ENCODE data around the gene SLC2A6. TPM values are rescaled to one million over a fixed set of nuclear protein-coding genes. Genes with fewer than 3 reads are reported as not detected.

Gene SLC2A6
- total and polyA plus RNA-seq, 2 of the 8 experiments (the other 6 are each of a cell fraction or from before 2014, with no cell fraction given) = 16.6 to 17.8 TPM

DNA sequence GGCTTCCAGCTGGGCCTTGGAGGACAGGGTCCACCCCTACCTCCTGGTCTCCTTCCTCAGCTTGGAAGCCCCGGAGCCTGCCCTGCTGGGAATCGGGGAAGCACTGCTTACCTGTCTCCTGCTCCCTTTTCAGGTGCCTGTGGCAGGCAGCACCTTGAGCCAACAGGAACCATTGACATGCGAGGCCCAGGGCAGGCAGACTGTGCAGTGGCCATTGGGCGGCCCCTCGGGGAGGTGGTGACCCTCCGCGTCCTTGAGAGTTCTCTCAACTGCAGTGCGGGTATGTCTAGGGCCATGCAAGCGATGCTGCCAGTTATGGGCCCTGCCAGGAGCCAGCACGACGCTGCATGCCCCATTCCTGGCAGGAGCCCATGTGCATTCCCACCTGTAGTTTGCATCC is 23.0 kb downstream of the SLC2A6 start:
- 93% methylated on average over 10 of the region's 11 CpGs; no CpG with 5 or more reads in 1 of the 2 experiments for WGBS, 2 experiments (ENCODE audit: extremely low coverage in 1 of 2, insufficient coverage in 1 of 2, insufficient read length in 1 of 2, insufficient replicate concordance in 2 of 2, low coverage in 1 of 2, low lambda C conversion rate in 2 of 2, missing lambda C conversion rate in 1 of 2)
- H4K91ac ChIP-seq (replicated peaks; ENCODE audit: insufficient read length, low read length) = no peak overlapping the region
- DNase-seq (ENCODE audit: low read depth in 1 of 2, low spot score in 2 of 2) = no peak
- peaks cover 7% of the 10 kb centered on the region; the same call in 1 of the 2 replicates for H3K23me2 ChIP-seq (ENCODE audit: low read depth, low read length)
- ChIA-PET CTCF (ENCODE audit: partially characterized antibody) (interaction anchor here (0.6 to 6.9 kb wide), 9 partner anchors 10 to 69 kb away, joined by 3 to 64 read pairs (median 4); no protein-coding TSS in a partner anchor), POLR2A (ENCODE audit: partially characterized antibody) (interaction anchor here (0.7 to 1.3 kb wide), 4 partner anchors 13 to 44 kb away, joined by 3 to 4 read pairs (median 4); no protein-coding TSS in a partner anchor)
- no peak overlapping the region for H3K56ac ChIP-seq (replicated peaks; ENCODE audit: insufficient read length, low read depth, low read length)
- peaks cover 2 to 10% (median 7%) of the 10 kb centered on the region in 4 experiments for H3K4me1 ChIP-seq (replicated peaks in 1 of 4; ENCODE audit: control insufficient read depth in 3 of 4, insufficient read depth in 4 of 4, low read length in 3 of 4)
- H3K9ac ChIP-seq (replicated peaks in 1 of 4; ENCODE audit: extremely low read depth in 1 of 4, low read depth in 3 of 4, low read length in 3 of 4) = no peak overlapping the region
- no peak for TF ChIP-seq EP300 (IDR thresholded peaks at IDR 0.05; ENCODE audit: borderline replicate concordance in 1 of 2, low read depth in 2 of 2, low read length in 2 of 2)
- no peak for TF ChIP-seq SAP30 (IDR thresholded peaks at IDR 0.05; ENCODE audit: insufficient read depth, insufficient replicate concordance, low read length)
- TF ChIP-seq RXRA (IDR thresholded peaks at IDR 0.05; ENCODE audit: insufficient read depth, low read depth, low read length) = no peak
- TF ChIP-seq NANOG (IDR thresholded peaks at IDR 0.05; ENCODE audit: insufficient read depth, low read depth, low read length, poor library complexity, severe bottlenecking) = no peak
- TF ChIP-seq ZNF274 (IDR thresholded peaks at IDR 0.05; ENCODE audit: borderline replicate concordance, extremely low read depth, low read length) = no peak
- no peak for TF ChIP-seq GTF2F1 (IDR thresholded peaks at IDR 0.05; ENCODE audit: borderline replicate concordance, low read depth, low read length)
- no peak for TF ChIP-seq POLR2A (IDR thresholded peaks at IDR 0.05; ENCODE audit: control extremely low read depth in 1 of 2, low read depth in 2 of 2, low read length in 2 of 2)
- no peak for TF ChIP-seq YY1 (IDR thresholded peaks at IDR 0.05; ENCODE audit: low read depth, low read length)
- TF ChIP-seq BACH1 (IDR thresholded peaks at IDR 0.05; ENCODE audit: low read length) = no peak
- TF ChIP-seq SIRT6 (IDR thresholded peaks at IDR 0.05; ENCODE audit: low read length) = no peak
- TF ChIP-seq FOSL1 (IDR thresholded peaks at IDR 0.05; ENCODE audit: insufficient read depth, low read depth, low read length) = no peak
- FAIRE-seq = no peak
- no peak overlapping the region for H3K23ac ChIP-seq (ENCODE audit: insufficient read length)
- 0 out of 2 replicates have a peak overlapping the region, but pooled peaks have one; percentile 61 for H2BK15ac ChIP-seq (ENCODE audit: low read length)
- H3K79me2 ChIP-seq (ENCODE audit: control insufficient read depth in 1 of 2, insufficient read depth in 2 of 2, low read length in 2 of 2) = peaks cover 0 to 2% of the 10 kb centered on the region in 2 experiments; a peak in 1 of 4 replicates
- no peak overlapping the region for H3K14ac ChIP-seq (ENCODE audit: insufficient read length)
- H2BK12ac ChIP-seq (ENCODE audit: low read depth, low read length) = no peak overlapping the region
- H2BK120ac ChIP-seq (replicated peaks; ENCODE audit: low read depth, low read length) = no peak overlapping the region
- H4K8ac ChIP-seq (ENCODE audit: extremely low read depth, insufficient read depth, low read length) = no peak overlapping the region
- H4K20me1 ChIP-seq (replicated peaks in 1 of 2; ENCODE audit: control insufficient read depth in 1 of 2, insufficient read depth in 2 of 2, low read length in 2 of 2) = peaks cover 0 to 2% of the 10 kb centered on the region in 2 experiments
- H2AFZ ChIP-seq (ENCODE audit: low read length) = no peak overlapping the region
- H3K4ac ChIP-seq (replicated peaks; ENCODE audit: insufficient read length, low read depth, low read length) = no peak overlapping the region
- H3K36me3 ChIP-seq (ENCODE audit: control insufficient read depth in 2 of 4, insufficient read depth in 4 of 4, low read length in 3 of 4) = no peaks in the 10 kb centered on the region
- no peak overlapping the region for H2AK5ac ChIP-seq (ENCODE audit: low read depth, low read length)
- H3K27ac ChIP-seq (ENCODE audit: low read depth, low read length) = no peak overlapping the region
- no peak overlapping the region for H3K18ac ChIP-seq (ENCODE audit: extremely low read depth, low read length)
- H3K27me3 ChIP-seq (replicated peaks in 1 of 4; ENCODE audit: control insufficient read depth in 3 of 4, extremely low read depth in 1 of 4, insufficient read depth in 3 of 4, low read length in 3 of 4) = no peaks in the 10 kb centered on the region; a peak in 2 of 7 replicates
- H3K79me1 ChIP-seq (ENCODE audit: low read depth, low read length) = no peaks in the 10 kb centered on the region; the same call in 1 of the 2 replicates
- H3K9me3 ChIP-seq (ENCODE audit: insufficient read depth in 2 of 2, low read depth in 1 of 2, low read length in 1 of 2) = no peaks in the 10 kb centered on the region
- H2BK20ac ChIP-seq (ENCODE audit: low read length) = no peak overlapping the region
- H4K5ac ChIP-seq (ENCODE audit: insufficient read length, low read depth, low read length) = no peak overlapping the region
- no peak overlapping the region for H3K4me3 ChIP-seq (ENCODE audit: extremely low read depth in 1 of 4, insufficient read depth in 2 of 4, low read depth in 3 of 4, low read length in 4 of 4)
- no peak overlapping the region for H3K4me2 ChIP-seq (ENCODE audit: insufficient read depth in 1 of 2, low read depth in 2 of 2, low read length in 2 of 2)
- H2BK5ac ChIP-seq (ENCODE audit: low read depth, low read length) = 0 out of 2 replicates have a peak overlapping the region, but pooled peaks have one; percentile 35
